Cerebellar cortex (tissue), 1 donor: Measurements from ENCODE around the gene PDZD4.

Source experiments
- DNase-seq: peaks from one replicate; pipeline ENCODE4 v3.0.0-alpha.2; 2015; ENCODE audit warnings: low spot score

The PDZD4 gene

GRCh38 chrX:153829799-153830639 lies at the start of gene PDZD4:
Gene PDZD4, minus strand, starts transcription at chrX:153830544. Its CDS starts 246 bp downstream, at chrX:153830298.
- no peak for DNase-seq

- DNase-seq: no peak
These were observed 49.5 kb upstream of the PDZD4 start for GRCh38 chrX:153879741-153880439.

GRCh38 chrX:153878969-153879653 lies 48.8 kb upstream of the PDZD4 start:
- DNase-seq: no peak

- DNase-seq: peak; percentile 54
These were observed 48.0 kb upstream of the PDZD4 start for GRCh38 chrX:153878345-153878744.

GRCh38 chrX:153877571-153878261 lies 47.4 kb upstream of the PDZD4 start:
- no peak for DNase-seq

- no peak for DNase-seq
These were observed 45.8 kb upstream of the PDZD4 start for GRCh38 chrX:153876112-153876491.

GRCh38 chrX:153875391-153876111 lies 45.2 kb upstream of the PDZD4 start:
- DNase-seq: no peak

- DNase-seq: no peak
These were observed 44.2 kb upstream of the PDZD4 start for GRCh38 chrX:153874366-153875125.

- no peak for DNase-seq
These were observed 43.7 kb upstream of the PDZD4 start for GRCh38 chrX:153874085-153874365.

GRCh38 chrX:153873282-153874084 lies 43.1 kb upstream of the PDZD4 start:
- DNase-seq: no peak

- DNase-seq: no peak
These were observed 41.9 kb upstream of the PDZD4 start for GRCh38 chrX:153871946-153872878.

- DNase-seq: no peak
These were observed 41.1 kb upstream of the PDZD4 start for GRCh38 chrX:153871451-153871850.

- DNase-seq: no peak
These were observed 40.5 kb upstream of the PDZD4 start for GRCh38 chrX:153870791-153871360.

GRCh38 chrX:153870288-153870690 lies 39.9 kb upstream of the PDZD4 start:
- no peak for DNase-seq

GRCh38 chrX:153869473-153870287 lies 39.3 kb upstream of the PDZD4 start:
- no peak for DNase-seq

GRCh38 chrX:153868576-153869472 lies 38.5 kb upstream of the PDZD4 start:
- DNase-seq: no peak

- no peak for DNase-seq
These were observed 37.3 kb upstream of the PDZD4 start for GRCh38 chrX:153867671-153868070.
